Thoracic aorta (tissue), 2 donors: ENCODE data around the gene HGD. TPM values are rescaled to one million over a fixed set of nuclear protein-coding genes. Genes with fewer than 3 reads are reported as not detected.

Source experiments
- ATAC-seq: fragments of 150-250 bp; one replicate; pipeline ENCODE4 v1.8.0; 2017; ENCODE audit warnings: low read depth; ENCODE audit not compliant: insufficient number of reproducible peaks, low FRiP score
- DNase-seq: peaks from one replicate; pipeline ENCODE4 v3.0.0-alpha.2; 2020; ENCODE audit warnings: low spot score
- H3K27ac ChIP-seq, 2 donors: fragments of 200-600 bp; sonication (generic); 1 replicate in 1 of 2; 2 replicates in 1 of 2; pipeline ENCODE4 v1.5.1; 2016; ENCODE audit warnings: mild to moderate bottlenecking in 2 of 2, moderate library complexity in 2 of 2
- H3K27me3 ChIP-seq: fragments of 200-600 bp; sonication (generic); replicated peaks from 2 replicates; pipeline ENCODE4 v1.6.0; 2016; ENCODE audit warnings: mild to moderate bottlenecking; ENCODE audit not compliant: insufficient read depth
- H3K36me3 ChIP-seq: fragments of 200-600 bp; sonication (generic); one replicate; pipeline ENCODE4 v1.5.1; 2016
- H3K4me1 ChIP-seq, 2 donors: fragments of 200-600 bp; sonication (generic); 1 replicate in 1 of 2; 2 replicates in 1 of 2; pipeline versions ENCODE4 v1.5.1 to v1.6.0; 2016; ENCODE audit warnings: low read depth in 2 of 2, mild to moderate bottlenecking in 1 of 2; ENCODE audit not compliant: control insufficient read depth in 1 of 2
- H3K4me3 ChIP-seq: fragments of 200-600 bp; sonication (generic); 2 replicates; pipeline ENCODE4 v1.5.1; 2016; ENCODE audit warnings: mild to moderate bottlenecking
- H3K9me3 ChIP-seq: fragments of 200-600 bp; sonication (generic); 2 replicates; pipeline ENCODE4 v1.5.1; 2016
- CTCF ChIP-seq: fragments of 200-600 bp; sonication (generic); IDR thresholded peaks from one replicate; pipeline ENCODE4 v1.5.1; 2019; ENCODE audit warnings: antibody characterized with exemption
- total RNA-seq, 2 donors: library from RNA; depleted of rRNA; stranded (reverse); fragments of >200 nt; gene quantifications; one replicate each; pipeline versions ENCODE4 v1.1.0 to v1.2.3, GENCODE V29; 2016

HGD gene
- total RNA-seq, 2 donors from 2014 or later: 0.14 TPM; not detected in 1

- H3K9me3 ChIP-seq: no peaks in the 10 kb centered on the region
- ATAC-seq (no peak), DNase-seq (no peak)
- H3K4me3 ChIP-seq: no peak overlapping the region
- peaks cover 0 to 6% of the 10 kb centered on the region in 2 donors for H3K4me1 ChIP-seq
- no peak overlapping the region for H3K27ac ChIP-seq
- TF ChIP-seq CTCF: no peak
- H3K27me3 ChIP-seq: no peaks in the 10 kb centered on the region
- H3K36me3 ChIP-seq: no peaks in the 10 kb centered on the region
Measured at GRCh38 chr3:120683671-120684301, 1.7 kb upstream of the HGD start.

- DNase-seq (no peak), ATAC-seq (no peak)
- H3K4me1 ChIP-seq: peaks cover 0 to 8% of the 10 kb centered on the region in 2 donors
- H3K9me3 ChIP-seq: no peaks in the 10 kb centered on the region
- no peak for TF ChIP-seq CTCF
- no peak overlapping the region for H3K4me3 ChIP-seq
- H3K27me3 ChIP-seq: no peaks in the 10 kb centered on the region
- no peaks in the 10 kb centered on the region for H3K36me3 ChIP-seq
- no peak overlapping the region for H3K27ac ChIP-seq
Measured at GRCh38 chr3:120683213-120683612, 1.2 kb upstream of the HGD start.

DNA sequence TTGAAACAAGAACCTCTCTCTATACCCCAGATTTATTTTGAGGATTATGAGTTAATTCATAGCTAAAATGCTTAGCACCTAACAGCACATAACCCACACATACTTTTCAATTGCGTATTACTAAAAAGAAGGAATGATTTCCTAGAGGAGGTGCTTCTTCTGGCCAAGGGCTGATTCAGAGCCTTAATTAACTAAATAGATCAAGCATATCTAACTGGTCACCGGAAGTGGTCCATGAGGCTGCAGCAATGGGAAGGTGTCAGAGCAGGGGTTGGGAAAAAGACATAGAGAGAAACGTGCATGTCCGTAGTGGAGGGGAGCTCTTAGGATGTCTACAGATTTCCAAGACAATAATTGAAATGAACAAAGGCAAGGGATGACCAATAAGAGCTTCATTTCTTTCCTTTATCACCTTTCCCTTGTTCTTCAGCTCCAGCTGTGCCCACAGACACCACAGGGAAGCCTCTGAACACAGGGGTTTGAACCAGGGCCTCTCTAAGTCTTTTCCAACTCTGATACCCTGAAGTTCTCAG, 467 bp downstream of the HGD start:
- Histone ChIP-seq H3K9me3 (no peaks in the 10 kb centered on the region), H3K4me3 (no peak overlapping the region), H3K27ac (no peak overlapping the region), H3K4me1 (peaks cover 0 to 14% of the 10 kb centered on the region in 2 donors), H3K36me3 (no peaks in the 10 kb centered on the region), H3K27me3 (no peaks in the 10 kb centered on the region)
- DNase-seq: no peak
- TF ChIP-seq CTCF: no peak
- no peak for ATAC-seq

- no peak overlapping the region for H3K27ac ChIP-seq
- no peaks in the 10 kb centered on the region for H3K9me3 ChIP-seq
- no peak overlapping the region for H3K4me3 ChIP-seq
- no peaks in the 10 kb centered on the region for H3K36me3 ChIP-seq
- no peaks in the 10 kb centered on the region for H3K27me3 ChIP-seq
- no peak for TF ChIP-seq CTCF
- DNase-seq: no peak
- peaks cover 0 to 14% of the 10 kb centered on the region in 2 donors for H3K4me1 ChIP-seq
- no peak for ATAC-seq
Measured at GRCh38 chr3:120681018-120681417, 1.0 kb downstream of the HGD start.

- Histone ChIP-seq H3K9me3 (no peaks in the 10 kb centered on the region), H3K27ac (no peak overlapping the region), H3K36me3 (no peaks in the 10 kb centered on the region), H3K4me1 (peaks cover 0 to 14% of the 10 kb centered on the region in 2 donors), H3K4me3 (no peak overlapping the region), H3K27me3 (no peaks in the 10 kb centered on the region)
- DNase-seq: no peak
- no peak for TF ChIP-seq CTCF
- no peak for ATAC-seq
Measured at GRCh38 chr3:120680193-120680894, 1.7 kb downstream of the HGD start.
